Posterior vena cava (tissue), 2 donors: ENCODE data around the gene IZUMO1R. TPM values are rescaled to one million over a fixed set of nuclear protein-coding genes. Genes with fewer than 3 reads are reported as not detected.
"Not testable (repeated sequence)": the region's sequence is repeated elsewhere in the genome, so short reads cannot be mapped to it uniquely, and the experiment has no call there.

Source experiments
- DNase-seq: peaks from one replicate; pipeline ENCODE4 v3.0.0-alpha.2; 2020; ENCODE audit warnings: low spot score
- intact Hi-C, 2 donors: fragments of 100-400 bp; cut with DNase I; formaldehyde crosslinking; loops; one replicate each; pipeline versions ENCODE4 v1.14.1 to v1.14.2; 2022 to 2023
- total RNA-seq, 2 donors: library from RNA; stranded (reverse); fragmentation: NEBNext Ultra II Directional; extraction: Animal tissue kit (Norgen Biotek cat#: 25700); gene quantifications; one replicate each; pipeline ENCODE4 v1.2.1, GENCODE V29; 2021
- donor health status: DM: yes; HTN: yes; CAD: no.
- donor health status: DM: yes; HTN: yes; CAD: no.

Gene IZUMO1R
- total RNA-seq, 2 donors from 2014 or later: not detected

GRCh38 chr11:94315664-94316063 lies 11.3 kb downstream of the IZUMO1R start:
- no peak for DNase-seq
- intact Hi-C loops: no loop called here

- no peak for DNase-seq
- intact Hi-C loops: no loop called here
Measured at GRCh38 chr11:94322501-94322900, 18.1 kb downstream of the IZUMO1R start.

- intact Hi-C loops: no loop called here
Measured at GRCh38 chr11:94325681-94326080, 21.3 kb downstream of the IZUMO1R start.

GRCh38 chr11:94326947-94327346 lies 22.6 kb downstream of the IZUMO1R start:
- no peak for DNase-seq
- intact Hi-C loops: no loop called here

More at GRCh38 chr11:94325681-94326080, 21.3 kb downstream of the IZUMO1R start:
- no peak for DNase-seq

- no peak for DNase-seq
- intact Hi-C loops: no loop called here
Measured at GRCh38 chr11:94328587-94329080, 24.3 kb downstream of the IZUMO1R start.

- intact Hi-C loops: no loop called here
- no peak for DNase-seq
Measured at GRCh38 chr11:94329501-94329900, 25.1 kb downstream of the IZUMO1R start.

GRCh38 chr11:94330789-94331188 lies 26.4 kb downstream of the IZUMO1R start:
- intact Hi-C loops: no loop called here
- no peak for DNase-seq

GRCh38 chr11:94332814-94333213 lies 28.4 kb downstream of the IZUMO1R start:
- DNase-seq: no peak
- intact Hi-C loops: no loop called here

- intact Hi-C loops: no loop called here
Measured at GRCh38 chr11:94336033-94336432, 31.7 kb downstream of the IZUMO1R start.

GRCh38 chr11:94338651-94339050 lies 34.3 kb downstream of the IZUMO1R start:
- DNase-seq: no peak
- intact Hi-C loops: no loop called here

More at GRCh38 chr11:94336033-94336432, 31.7 kb downstream of the IZUMO1R start:
- DNase-seq: no peak

GRCh38 chr11:94342250-94342649 lies 37.9 kb downstream of the IZUMO1R start:
- DNase-seq: no peak
- intact Hi-C loops: no loop called here

- DNase-seq: no peak
- intact Hi-C loops: no loop called here
Measured at GRCh38 chr11:94343495-94343894, 39.1 kb downstream of the IZUMO1R start.

GRCh38 chr11:94346311-94346710 lies 41.9 kb downstream of the IZUMO1R start:
- intact Hi-C loops, DNase-seq: not testable (repeated sequence)

- intact Hi-C loops, DNase-seq: not testable (repeated sequence)
Measured at GRCh38 chr11:94350850-94351563, 46.6 kb downstream of the IZUMO1R start.

Other genes starting within 250 kb of the IZUMO1R start
- 10 to 100 TPM; 20.2 to 45.3 TPM for gene PANX1, start 175.7 kb upstream of the IZUMO1R start, total RNA-seq
- under 1 TPM in 1 of 2 donors, not detected in 1; 0.05 TPM for gene GPR83, start 96.8 kb downstream of the IZUMO1R start, total RNA-seq
- 10 to 100 TPM; 15.2 to 15.9 TPM for gene MRE11, start 189.3 kb downstream of the IZUMO1R start, total RNA-seq
- 10 to 100 TPM; 11.8 to 14.8 TPM for gene ANKRD49, start 189.4 kb downstream of the IZUMO1R start, total RNA-seq
- not detected for gene C11orf97, start 207.9 kb downstream of the IZUMO1R start, total RNA-seq
- gene FUT4, start 239.3 kb downstream of the IZUMO1R start, total RNA-seq: 1 to 10 TPM; 5.3 to 6.8 TPM